AG20443 (cell line): ENCODE measurements around the gene THRAP3.
A peak's percentile ranks its signal among the peaks of the same experiment; 100 is the strongest.

Source experiments
- DNase-seq: peaks from one replicate; pipeline ENCODE4 v3.0.0; 2012; ENCODE audit warnings: low spot score, mixed read lengths

THRAP3 gene

DNA sequence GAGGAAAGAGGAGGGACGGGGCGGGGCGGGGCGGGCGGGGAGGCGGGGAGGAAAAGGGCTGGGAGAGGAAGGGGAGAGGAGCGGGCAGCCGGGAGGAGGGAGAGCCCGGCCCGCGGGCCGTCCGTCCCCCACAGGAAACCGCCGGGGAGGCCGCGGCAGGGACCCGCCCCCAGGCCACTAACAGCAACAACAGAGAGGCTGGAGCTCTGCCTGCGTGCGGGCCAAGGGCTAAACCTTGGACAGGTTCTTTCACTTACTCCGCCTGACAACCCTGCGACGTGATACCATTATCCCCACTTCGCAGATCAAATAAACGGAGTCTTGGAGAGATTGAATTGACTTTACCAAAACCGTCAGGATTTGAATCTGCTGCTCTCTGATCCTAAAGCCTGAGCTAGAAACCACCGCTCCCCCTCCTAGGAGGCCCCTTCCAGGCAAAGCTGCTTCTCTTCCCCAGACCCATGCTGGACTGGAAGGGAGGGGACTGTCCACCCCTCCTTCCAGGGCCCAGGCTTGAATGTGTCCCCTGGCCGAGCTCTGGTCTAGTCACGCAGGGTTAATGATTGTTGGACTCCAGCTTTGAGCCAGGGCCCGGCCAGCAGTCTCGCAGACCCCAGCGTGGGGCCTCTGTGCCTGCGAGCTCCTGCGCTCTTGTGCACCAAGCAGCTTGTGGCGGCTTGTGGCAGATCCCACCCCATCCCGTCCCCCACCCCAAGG, 99.6 kb downstream of the THRAP3 start, which contains the start of gene EVA1B:
Gene EVA1B, minus strand, starts transcription at position 10 of the 717 bp plus-strand sequence. CDS start 608 bp downstream, outside the sequence.
- peak; percentile 90 for DNase-seq

DNA sequence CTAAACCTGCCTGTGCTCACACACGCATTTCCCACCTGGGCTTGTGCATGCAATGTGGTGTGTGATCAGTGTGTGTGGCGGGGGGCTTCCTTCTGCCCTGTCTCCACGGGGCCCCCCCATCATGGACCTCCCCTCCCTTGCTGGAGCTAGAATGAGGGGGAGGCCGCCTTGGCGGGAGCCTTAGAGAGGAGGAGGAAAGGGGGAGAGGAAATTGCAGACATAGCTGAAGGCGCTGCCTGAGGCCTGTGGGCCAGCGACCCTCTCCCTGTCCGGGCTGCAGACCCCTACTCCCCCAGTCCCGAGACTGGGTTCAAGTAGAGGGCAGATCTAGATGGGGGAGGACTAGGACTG, 100.1 kb downstream of the THRAP3 start:
- DNase-seq, result no peak

DNA sequence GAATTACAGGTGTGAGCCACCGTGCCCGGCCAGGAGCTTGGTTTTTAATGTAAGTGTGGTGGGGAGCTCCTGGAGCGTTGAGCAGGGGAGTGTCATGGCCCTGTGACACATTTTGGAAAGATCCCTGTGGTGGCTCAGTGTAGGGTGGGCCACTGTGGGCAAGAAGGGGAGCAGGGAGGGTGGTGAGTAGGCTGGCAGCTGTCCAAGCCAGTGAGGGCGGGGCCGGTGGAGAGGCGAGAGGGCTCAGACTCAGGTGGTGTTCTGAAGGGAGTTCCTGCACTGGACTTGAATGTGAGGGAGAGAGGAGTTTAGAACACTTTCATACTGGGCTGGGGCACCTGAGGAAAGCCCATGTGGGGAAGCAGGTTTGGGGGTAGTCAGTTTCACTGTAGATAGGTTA, 102.3 kb downstream of the THRAP3 start:
- no peak for DNase-seq

DNA sequence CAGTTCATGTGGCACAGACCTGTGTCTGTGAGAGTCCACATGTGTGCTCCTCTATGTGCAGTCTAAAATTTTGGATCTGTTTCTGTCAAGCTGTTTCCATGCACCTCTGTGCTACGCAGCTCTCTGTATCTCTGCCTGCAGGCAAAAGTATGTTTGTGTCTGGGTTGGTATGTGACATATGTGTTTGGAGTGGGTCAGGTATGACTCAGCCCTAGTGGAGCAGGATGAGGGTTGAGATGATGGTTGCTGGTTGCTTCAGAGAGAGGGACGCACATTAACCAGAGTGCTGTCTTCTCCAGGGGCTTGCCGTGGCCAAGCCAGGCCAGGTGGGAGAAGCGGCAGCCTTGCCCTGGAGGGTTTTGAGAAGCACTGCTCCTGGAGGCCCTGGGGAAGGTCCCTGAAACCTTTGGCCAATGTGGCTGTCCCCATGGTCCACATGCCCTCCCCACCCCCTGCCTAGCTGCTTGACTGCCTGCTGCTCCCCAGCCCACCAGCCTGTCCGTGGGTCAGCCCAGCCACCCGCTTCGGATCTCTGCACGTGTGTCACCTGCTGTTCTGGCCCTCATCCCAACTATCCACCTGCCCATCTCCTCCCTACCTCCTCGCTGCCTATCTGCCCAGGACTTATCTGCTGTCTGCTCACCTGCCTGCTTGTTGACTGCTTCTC, 103.3 kb downstream of the THRAP3 start:
- DNase-seq, result peak; percentile 57

DNA sequence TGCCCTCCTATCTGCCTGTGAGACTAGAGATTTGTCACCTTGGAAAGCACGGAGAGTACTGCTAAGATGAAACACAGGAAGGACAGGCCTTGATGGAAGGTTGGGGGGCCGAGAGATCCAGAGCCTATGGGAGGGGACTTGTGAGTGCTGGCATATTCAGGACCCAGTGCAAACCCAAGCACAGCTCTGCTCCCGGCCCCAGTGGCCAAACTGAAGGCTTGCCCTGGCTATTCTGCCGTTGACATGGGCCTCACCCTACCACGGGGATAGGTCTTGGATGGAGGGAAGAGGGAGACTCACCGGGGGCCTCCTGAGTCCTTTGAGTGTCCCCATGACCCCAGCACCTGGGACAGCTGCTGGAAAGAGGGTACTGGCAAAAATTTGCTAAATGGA, 103.8 kb downstream of the THRAP3 start:
- no peak for DNase-seq

DNA sequence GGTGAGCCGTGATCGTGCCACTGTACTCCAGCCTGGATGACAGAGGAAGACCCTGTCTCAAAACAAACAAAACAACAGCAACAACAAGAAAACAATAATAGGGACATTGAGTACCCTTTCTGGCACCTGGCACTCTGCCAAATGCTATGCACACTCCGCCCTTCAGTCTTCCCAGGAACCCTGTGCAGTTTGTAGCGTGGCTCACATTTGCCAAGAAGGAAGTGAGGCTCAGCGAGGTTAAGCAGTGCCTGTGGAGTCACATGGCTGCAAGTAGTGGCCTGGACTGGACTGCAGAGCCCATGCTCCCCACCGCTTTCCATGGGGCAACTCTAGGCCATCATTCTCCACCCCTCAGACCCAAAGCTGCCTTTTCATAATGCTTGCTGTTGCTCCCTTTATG, 104.5 kb downstream of the THRAP3 start:
- DNase-seq, result no peak

DNA sequence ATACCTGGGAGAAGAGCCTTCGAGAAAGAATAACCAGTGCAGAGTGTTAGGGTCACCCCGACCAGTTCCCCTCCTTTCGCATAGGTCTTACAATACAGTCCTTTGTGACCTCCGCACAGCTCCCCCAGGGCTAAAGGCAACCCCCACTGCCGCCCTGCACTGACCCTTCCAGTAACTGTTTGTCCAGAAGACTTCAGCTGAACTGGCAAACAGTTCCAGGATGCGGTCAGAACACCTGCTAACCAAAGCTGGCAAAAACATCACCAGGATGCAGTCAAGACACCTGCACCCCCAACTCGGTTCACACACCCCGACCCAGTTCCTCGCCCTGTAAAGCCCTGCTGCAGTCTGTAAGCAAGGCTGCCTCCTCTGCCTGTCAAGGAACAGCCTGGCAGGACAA, 105.6 kb downstream of the THRAP3 start:
- DNase-seq, result no peak

DNA sequence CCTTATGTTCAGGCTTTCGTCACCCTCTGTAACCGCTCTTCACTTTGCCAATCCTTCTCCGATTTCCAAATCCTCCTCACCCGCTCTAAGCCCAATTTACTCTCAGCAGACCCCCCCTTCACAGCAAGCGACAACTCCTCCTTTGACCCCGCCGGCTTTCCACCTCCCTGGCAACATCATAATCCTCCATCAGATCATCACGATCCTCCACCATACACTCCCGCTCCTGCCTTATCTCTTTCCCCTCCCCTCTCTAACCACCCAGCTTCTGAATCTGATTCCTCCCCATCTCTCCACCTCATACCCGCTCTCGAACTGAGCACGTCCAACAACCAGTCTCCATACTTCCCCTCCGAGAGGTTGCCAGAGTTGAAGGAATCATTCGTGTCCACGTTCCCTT, 106.7 kb downstream of the THRAP3 start:
- no peak for DNase-seq

DNA sequence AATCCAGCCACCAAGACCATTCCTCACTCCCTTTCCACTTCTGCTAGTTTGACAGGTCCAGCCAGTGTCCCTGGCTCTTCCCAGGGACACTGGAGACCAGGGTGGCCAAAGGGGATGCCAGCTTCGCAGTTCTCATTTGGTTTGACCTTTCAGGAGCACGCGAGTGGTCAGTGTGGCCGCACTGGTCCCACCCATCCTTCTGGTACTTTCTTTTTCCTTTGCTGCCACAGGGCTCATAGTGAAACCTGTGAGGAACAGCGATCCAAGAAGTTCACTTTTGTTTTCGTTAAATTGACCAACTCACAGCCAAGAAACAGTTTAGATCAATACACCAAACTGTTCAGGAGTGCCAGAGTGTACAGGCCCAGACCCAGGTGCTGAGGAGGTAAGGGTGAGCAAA, 113.6 kb downstream of the THRAP3 start:
- DNase-seq, result no peak

DNA sequence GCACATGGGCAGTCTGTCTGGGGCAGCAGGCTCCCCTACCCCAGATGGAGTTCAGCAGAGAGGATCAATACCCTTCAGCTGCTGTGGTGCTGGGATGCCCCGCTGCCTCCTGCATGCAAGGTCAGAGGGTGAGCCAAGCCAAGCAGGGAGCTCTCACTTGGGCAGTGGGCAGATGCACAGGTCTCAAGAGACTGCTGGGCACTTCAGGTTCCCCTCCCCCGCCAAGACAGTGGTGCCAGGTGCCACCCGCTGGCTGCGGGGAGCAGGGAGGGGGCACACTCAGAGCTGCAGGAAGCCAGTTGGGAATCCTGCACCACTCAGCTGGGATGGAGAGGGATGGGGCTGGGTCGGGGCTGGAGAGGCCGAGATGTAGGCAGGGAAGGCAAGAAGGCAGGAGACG, 115.0 kb downstream of the THRAP3 start:
- DNase-seq, result no peak

DNA sequence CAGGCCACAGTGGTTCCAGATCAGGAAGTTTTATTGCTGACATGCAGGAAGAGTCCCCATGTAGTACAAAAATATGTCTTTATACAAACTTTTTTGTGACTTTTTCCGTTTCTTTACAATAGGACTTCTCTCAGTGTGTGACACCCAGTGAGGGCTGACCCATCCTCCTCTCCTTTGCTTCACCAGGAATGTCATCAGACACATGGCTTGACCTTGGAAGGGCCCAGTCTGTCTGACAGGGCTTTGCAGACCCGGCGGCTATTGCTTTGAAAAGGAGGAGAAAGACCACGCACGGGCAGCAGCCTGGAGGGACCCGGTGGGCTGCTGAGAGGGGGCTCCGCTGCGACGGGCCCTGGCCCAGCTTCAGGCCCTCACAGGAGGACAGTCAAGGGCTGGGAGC, 115.4 kb downstream of the THRAP3 start:
- no peak for DNase-seq

DNA sequence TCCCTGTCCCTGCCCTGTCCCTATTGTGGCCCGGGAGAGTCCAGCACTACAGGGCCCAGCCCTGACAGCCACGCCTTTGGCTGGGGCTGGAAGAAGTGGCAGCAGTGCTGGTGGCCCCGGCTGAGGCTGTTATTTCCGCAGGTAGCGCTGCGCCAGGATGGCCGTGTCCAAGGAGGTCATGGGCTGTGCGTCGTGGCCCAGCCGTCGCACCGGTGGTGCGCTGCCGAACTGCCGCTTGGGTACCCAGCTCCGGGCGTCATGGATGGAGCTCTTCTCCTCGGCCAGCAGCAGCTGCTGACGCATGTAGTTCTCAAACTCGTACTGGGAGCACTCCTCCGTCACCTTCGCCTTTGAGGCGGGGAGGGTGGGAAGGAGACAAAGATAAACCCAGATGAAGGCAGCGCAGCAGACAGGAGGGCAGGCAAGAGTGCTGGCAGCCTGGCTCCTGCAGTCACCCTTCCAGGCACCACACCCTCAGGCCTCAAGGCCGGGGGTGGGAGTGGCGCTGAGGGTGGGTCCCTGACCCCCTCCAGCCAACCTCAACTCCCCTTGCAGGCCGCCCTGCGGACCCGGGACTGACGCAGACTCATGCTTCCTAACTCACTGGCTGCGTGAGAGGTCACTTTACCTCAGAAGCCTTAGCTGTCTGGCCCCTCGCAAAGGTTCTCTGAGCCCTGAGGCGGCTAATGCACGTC, 117.5 kb downstream of the THRAP3 start:
- no peak for DNase-seq

DNA sequence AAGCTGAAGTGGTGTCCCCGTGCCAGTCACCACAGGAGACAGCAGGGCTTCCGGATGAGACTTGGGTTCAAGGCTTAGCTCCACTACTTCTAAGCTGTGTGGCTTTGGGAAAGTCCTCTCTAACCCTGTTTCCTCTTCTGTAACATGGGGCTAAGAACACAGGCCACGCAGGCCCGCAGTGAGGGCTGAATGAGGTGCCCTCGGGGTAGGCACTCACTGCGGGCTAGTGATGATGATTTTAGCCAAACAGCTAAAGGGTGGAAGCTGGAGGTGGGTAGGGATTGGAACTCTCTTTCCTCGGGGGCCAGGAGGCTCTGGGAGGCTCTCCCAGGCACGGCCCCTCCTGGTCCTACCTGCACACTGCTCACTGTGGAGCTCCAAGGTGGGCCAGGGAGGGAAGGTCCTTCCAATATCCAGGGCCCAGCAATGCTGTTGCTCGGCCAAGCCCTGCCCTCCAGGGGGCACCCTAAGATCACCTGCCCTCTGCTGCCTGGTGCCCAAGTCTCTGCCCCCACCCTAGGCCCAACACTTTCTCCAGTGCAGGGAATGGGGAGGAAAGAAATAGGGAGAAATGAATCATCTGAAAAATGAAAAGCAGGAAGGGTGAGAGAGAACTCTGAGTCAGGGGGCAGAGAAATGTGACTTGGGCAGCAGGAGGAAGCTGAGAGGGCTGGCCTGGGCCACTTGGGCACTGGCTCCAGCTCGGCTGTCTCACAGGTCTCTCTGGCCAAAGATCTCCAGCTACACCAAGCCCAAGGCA, 118.4 kb downstream of the THRAP3 start:
- peak; percentile 77 for DNase-seq

DNA sequence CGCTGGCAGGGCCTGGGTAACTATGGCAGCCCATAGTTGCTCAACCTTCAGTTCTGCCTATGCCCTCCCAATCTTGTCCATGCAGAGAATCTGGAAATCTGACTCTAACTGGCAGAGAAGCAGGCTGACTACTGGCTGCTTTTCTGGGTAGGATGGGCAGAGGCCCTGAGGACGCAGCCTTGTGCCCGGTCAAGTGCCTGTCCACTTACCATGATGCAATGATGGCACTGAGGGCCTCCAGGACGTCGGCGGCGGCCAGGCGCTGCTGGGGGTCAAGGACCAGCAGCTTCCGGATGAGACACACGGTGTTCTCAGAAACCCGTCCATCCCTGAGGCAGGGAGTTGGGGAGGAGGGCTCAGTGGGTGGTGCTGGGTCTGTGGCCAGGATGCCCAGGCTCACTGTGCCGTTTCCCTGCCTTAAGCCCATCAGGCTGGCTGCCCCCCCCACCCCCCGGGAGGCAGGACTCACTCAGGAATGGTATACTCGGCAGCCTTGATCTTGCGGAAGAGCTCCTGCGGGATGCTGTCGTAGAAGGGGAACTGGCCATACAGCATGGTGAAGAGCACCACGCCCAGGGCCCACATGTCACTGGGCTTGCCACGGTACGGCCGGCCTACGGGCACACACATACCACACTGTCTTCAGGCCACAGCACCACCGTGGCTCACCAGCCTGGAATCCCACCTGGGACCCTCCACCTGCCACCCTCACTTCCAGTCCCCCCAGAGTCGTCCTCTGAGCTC, 119.6 kb downstream of the THRAP3 start:
- no peak for DNase-seq

DNA sequence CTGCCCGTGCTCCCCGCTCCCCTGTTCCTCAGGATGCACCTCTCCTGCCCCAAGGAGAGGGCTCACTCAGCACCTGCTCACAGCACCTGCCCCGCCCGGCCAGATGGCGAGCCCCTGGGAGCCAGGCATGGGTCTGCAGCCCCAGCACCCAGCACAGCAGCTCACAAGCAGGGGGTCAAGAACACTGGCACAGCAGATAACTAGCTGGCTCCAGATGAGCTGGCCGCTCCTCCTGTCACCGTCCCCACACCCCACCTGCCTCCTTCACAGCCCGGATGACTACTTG, 120.1 kb downstream of the THRAP3 start:
- DNase-seq, result no peak

DNA sequence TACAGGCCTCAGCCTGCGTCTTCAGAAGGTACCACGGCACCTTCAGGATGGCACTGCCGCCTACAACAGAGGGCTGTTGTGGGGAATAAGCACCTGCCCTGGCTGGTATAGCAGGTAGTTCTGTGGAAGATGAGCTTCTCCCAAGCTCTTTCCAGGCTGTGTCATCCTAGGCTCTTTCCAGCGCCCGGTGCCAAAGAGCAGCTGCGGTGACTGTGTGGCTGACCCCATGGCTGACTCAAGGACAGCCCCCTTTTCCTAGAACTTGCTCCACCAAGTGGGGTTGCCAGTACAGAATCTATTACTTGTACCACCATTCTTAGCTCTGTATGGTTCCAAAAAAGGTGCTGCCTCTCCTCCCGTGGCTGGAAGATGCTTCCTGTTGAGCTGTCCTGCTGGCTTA, 121.1 kb downstream of the THRAP3 start:
- no peak for DNase-seq

DNA sequence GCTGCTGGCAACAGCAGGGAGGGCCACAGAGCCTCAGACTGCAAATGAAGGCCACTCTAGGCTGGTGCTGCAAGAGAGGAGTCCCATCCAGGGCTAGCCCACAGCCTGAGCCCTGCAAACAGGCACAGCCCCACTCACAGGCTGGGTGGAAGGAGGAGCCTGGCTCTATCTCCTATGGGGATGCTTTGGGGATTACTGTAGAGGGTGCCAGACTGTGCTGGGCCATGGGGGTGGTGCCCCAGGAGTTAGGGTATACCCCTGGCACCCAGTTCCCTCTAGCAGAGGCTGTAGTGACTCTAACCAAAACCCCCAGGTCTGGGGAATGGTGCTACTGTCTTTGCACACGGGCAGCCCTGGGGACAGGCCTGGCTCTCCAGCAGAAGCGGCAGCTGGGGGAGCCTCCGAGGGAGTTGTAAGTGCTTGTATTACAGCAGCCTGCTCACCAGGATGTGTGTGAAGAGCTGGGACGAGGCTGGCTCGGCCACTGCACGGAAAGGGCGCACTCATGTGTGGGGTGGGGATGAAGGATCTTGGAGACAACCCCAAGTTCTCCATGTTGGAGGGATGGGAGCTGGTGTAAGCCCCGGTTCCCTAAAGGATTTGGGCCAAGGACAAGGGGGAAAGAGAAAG, 122.6 kb downstream of the THRAP3 start:
- DNase-seq, result no peak

DNA sequence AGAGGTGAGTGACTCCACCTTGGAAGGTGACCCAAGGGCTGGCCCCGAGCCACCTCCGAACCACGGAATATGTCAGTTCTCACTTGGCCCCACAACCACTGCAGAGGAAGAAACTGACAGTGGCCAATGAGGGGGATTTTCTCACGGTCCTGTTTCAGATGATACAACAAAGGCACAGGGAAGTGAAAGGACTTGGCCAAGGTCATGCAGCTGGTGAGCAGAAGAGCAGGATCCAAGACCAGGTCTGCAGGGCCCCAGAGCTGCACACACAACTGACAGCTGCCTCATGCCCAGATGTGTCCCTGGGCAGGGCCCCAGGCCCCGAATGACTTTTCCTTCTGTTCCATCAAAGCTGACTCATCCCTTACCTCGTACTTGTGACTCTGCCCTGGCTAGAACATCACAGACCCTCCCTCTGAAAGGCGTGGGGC, 125.0 kb downstream of the THRAP3 start:
- DNase-seq, result peak; percentile 31

DNA sequence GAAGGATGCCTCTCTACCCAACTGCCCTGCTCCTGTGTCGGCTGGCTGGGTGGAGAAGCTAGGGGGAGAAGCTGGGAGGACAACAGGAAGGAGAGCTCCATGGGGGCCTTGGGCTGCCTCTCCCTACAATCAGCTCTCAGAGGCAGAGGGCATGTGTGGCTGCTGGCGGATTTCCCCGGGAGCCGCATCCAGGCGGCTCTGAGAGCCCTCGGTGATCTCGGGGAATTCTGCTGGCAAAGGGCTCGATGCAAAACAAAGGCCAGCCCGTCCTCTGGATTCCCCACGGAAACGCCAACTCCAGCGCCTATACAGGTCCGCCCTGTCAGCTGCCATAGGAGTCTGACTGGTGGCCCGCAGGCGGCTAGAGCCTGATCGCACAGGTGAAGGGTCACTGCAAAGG, 125.6 kb downstream of the THRAP3 start:
- DNase-seq, result peak; percentile 48

DNA sequence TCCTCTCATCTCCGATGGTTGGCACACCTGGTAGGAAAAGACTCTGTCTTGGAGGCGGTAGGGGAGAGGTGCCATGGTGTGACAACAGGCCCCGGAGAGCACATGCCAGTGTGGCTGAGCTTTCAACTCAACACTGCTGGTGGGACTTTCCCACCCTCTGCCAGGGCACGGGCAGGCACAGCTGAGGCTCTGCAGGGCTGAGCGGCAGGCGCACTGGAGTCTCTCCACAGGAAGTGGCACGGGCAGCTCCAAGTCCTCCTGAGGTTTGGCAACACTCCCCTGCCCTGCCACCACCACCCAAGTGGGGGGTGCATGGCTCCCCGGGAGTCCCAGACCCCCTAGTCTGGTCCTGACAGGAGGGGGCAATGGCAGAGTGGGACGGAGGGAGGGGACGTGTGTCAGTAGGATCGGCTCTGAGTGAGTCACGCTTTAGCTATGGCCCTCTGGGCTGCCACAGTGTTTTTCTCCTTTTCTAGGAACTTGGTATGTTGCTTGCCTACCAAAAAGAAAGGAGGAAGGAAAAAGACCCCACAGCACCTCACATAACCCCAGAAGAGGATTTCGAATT, 126.5 kb downstream of the THRAP3 start:
- DNase-seq, result peak; percentile 89
